ENCODE data around the gene PKN3. TPM values are rescaled to one million over a fixed set of nuclear protein-coding genes. Genes with fewer than 3 reads are reported as not detected.

PKN3 gene
- total RNA-seq, 1 donor from 2014 or later: 4.4 TPM

- no peak overlapping the region for H3K9ac ChIP-seq
- H3K27ac ChIP-seq: no peak overlapping the region
- peaks cover 26% of the 10 kb centered on the region for H3F3A ChIP-seq (ENCODE audit: low read depth)
- H3K4me1 Mint-ChIP-seq: peaks cover 39% of the 10 kb centered on the region
- no peaks in the 10 kb centered on the region for H3K36me3 Mint-ChIP-seq
- peak overlapping the region; percentile 76 for H3K27ac Mint-ChIP-seq
- H3K4me2 ChIP-seq: no peak overlapping the region
- no peak overlapping the region for H3K4me3 Mint-ChIP-seq
- DNase-seq (ENCODE audit: low spot score): no peak
- H3K27me3 ChIP-seq: no peaks in the 10 kb centered on the region
- no peaks in the 10 kb centered on the region for H3K36me3 ChIP-seq
- no peaks in the 10 kb centered on the region for H3K79me2 ChIP-seq (ENCODE audit: low read depth)
- no peaks in the 10 kb centered on the region for H3K9me3 ChIP-seq (ENCODE audit: low read depth)
- no peak for TF ChIP-seq EZH2 (IDR thresholded peaks at IDR 0.05)
- TF ChIP-seq EZH2phosphoT487 (IDR thresholded peaks at IDR 0.05): no peak
- no peak for TF ChIP-seq CTCF (IDR thresholded peaks at IDR 0.05)
- H2AFZ ChIP-seq (replicated peaks): no peak overlapping the region
- no peaks in the 10 kb centered on the region for H4K20me1 ChIP-seq (ENCODE audit: low read depth)
- H3K4me1 ChIP-seq: no peaks in the 10 kb centered on the region
- H3K27me3 Mint-ChIP-seq (ENCODE audit: insufficient read depth, low read depth): peaks cover 4% of the 10 kb centered on the region
- H3K4me3 ChIP-seq: no peak overlapping the region
- no peaks in the 10 kb centered on the region for H3K9me3 Mint-ChIP-seq
Observed at GRCh38 chr9:128729302-128729701, 27.0 kb downstream of the PKN3 start.

- H3K27ac ChIP-seq: no peak overlapping the region
- Mint-ChIP-seq H3K27me3 (ENCODE audit: insufficient read depth, low read depth) (peaks cover 4% of the 10 kb centered on the region), H3K36me3 (peaks cover 3% of the 10 kb centered on the region), H3K27ac (no peak overlapping the region), H3K9me3 (no peaks in the 10 kb centered on the region), H3K4me1 (peaks cover 35% of the 10 kb centered on the region), H3K4me3 (no peak overlapping the region)
- H3K9me3 ChIP-seq (ENCODE audit: low read depth): no peaks in the 10 kb centered on the region
- H3K9ac ChIP-seq: no peak overlapping the region
- no peak for DNase-seq (ENCODE audit: low spot score)
- H3K27me3 ChIP-seq: no peaks in the 10 kb centered on the region
- H2AFZ ChIP-seq (replicated peaks): no peak overlapping the region
- H3K36me3 ChIP-seq: no peaks in the 10 kb centered on the region
- H4K20me1 ChIP-seq (ENCODE audit: low read depth): no peaks in the 10 kb centered on the region
- H3F3A ChIP-seq (ENCODE audit: low read depth): peaks cover 23% of the 10 kb centered on the region
- H3K4me2 ChIP-seq: no peak overlapping the region
- TF ChIP-seq CTCF (IDR thresholded peaks at IDR 0.05) (no peak), EZH2phosphoT487 (IDR thresholded peaks at IDR 0.05) (no peak), EZH2 (IDR thresholded peaks at IDR 0.05) (no peak)
- no peaks in the 10 kb centered on the region for H3K79me2 ChIP-seq (ENCODE audit: low read depth)
- H3K4me3 ChIP-seq: no peak overlapping the region
- no peaks in the 10 kb centered on the region for H3K4me1 ChIP-seq
Observed at GRCh38 chr9:128729766-128730517, 27.6 kb downstream of the PKN3 start.

GRCh38 chr9:128731093-128731492 is 28.8 kb downstream of the PKN3 start:
- no peak overlapping the region for H3K9ac ChIP-seq
- H3K27ac Mint-ChIP-seq: no peak overlapping the region
- peaks cover 11% of the 10 kb centered on the region for H3F3A ChIP-seq (ENCODE audit: low read depth)
- peaks cover 31% of the 10 kb centered on the region for H3K4me1 Mint-ChIP-seq
- no peaks in the 10 kb centered on the region for H3K27me3 ChIP-seq
- H3K79me2 ChIP-seq (ENCODE audit: low read depth): no peaks in the 10 kb centered on the region
- no peak for DNase-seq (ENCODE audit: low spot score)
- peaks cover 4% of the 10 kb centered on the region for H3K36me3 Mint-ChIP-seq
- H3K4me3 Mint-ChIP-seq: no peak overlapping the region
- no peak for TF ChIP-seq EZH2 (IDR thresholded peaks at IDR 0.05)
- TF ChIP-seq CTCF (IDR thresholded peaks at IDR 0.05): no peak
- TF ChIP-seq EZH2phosphoT487 (IDR thresholded peaks at IDR 0.05): no peak
- H3K4me2 ChIP-seq: no peak overlapping the region
- no peaks in the 10 kb centered on the region for H3K36me3 ChIP-seq
- H3K9me3 ChIP-seq (ENCODE audit: low read depth): no peaks in the 10 kb centered on the region
- H3K4me1 ChIP-seq: no peaks in the 10 kb centered on the region
- H3K27ac ChIP-seq: no peak overlapping the region
- no peaks in the 10 kb centered on the region for H3K9me3 Mint-ChIP-seq
- no peak overlapping the region for H3K4me3 ChIP-seq
- H3K27me3 Mint-ChIP-seq (ENCODE audit: insufficient read depth, low read depth): peaks cover 4% of the 10 kb centered on the region
- no peak overlapping the region for H2AFZ ChIP-seq (replicated peaks)
- no peaks in the 10 kb centered on the region for H4K20me1 ChIP-seq (ENCODE audit: low read depth)

Measured in neural progenitor cell (in vitro differentiated cells).